Measurements from ENCODE around the gene KCNH4. TPM values are rescaled to one million over a fixed set of nuclear protein-coding genes. Genes with fewer than 3 reads are reported as not detected.

The KCNH4 gene
- total and polyA plus RNA-seq, 9 of the 15 experiments (the other 6 are each of a cell fraction or from before 2014, with no cell fraction given): 0.10 to 1.8 (median 0.50) TPM

- FAIRE-seq (no peak), ATAC-seq (no peak), DNase-seq (ENCODE audit: extremely low read depth in 1 of 4, low spot score in 3 of 4) (no peak)
- Histone ChIP-seq H3K4me3 (no peak overlapping the region), H3K36me3 (ENCODE audit: control insufficient read depth, insufficient read depth, low read length) (peaks cover 91% of the 10 kb centered on the region), H3K4me2 (ENCODE audit: insufficient read depth, low read length) (no peak overlapping the region), H3K9me3 (replicated peaks; ENCODE audit: control insufficient read depth, insufficient read depth, low read depth, low read length) (no peaks in the 10 kb centered on the region), H2AFZ (ENCODE audit: low read depth, low read length) (no peak overlapping the region), H3K79me2 (ENCODE audit: control insufficient read depth, insufficient read depth, low read length) (peaks cover 60% of the 10 kb centered on the region), H4K20me1 (replicated peaks; ENCODE audit: control insufficient read depth, insufficient read depth, low read length) (peaks cover 3% of the 10 kb centered on the region; the same call in 1 of the 2 replicates), H3K4me1 (replicated peaks in 1 of 2; ENCODE audit: control insufficient read depth in 2 of 2, insufficient read depth in 2 of 2, low read length in 2 of 2) (peaks cover 8 to 9% of the 10 kb centered on the region in 2 experiments; a peak in 3 of 5 replicates), H3K9ac (ENCODE audit: insufficient read depth in 1 of 2, low read depth in 2 of 2, low read length in 2 of 2) (no peak overlapping the region), H3K27ac (ENCODE audit: extremely low read depth, low read depth, low read length) (no peak overlapping the region), H3K27me3 (ENCODE audit: control insufficient read depth in 2 of 2, insufficient read depth in 2 of 2, low read length in 2 of 2) (no peaks in the 10 kb centered on the region), H3K9me1 (ENCODE audit: control insufficient read depth, insufficient read depth, low read length) (peaks cover 9% of the 10 kb centered on the region)
- ChIA-PET POLR2A (interaction anchor here (1.7 kb wide), 1 partner anchor 11 kb away, joined by 7 read pairs; the partner anchor contains the start of gene KAT2A), CTCF (ENCODE audit: low intra/inter-chr PET ratio) (no interaction called here)
- WGBS (ENCODE audit: insufficient coverage, low coverage, missing lambda C conversion rate): 72% methylated on average over 4 of the region's 4 CpGs
- intact Hi-C loops (cut with micrococcal nuclease): no loop called here
- in situ Hi-C loops (cut with MboI): no loop called here
- BruUV-seq (replicated peaks): no TSS peak
- TF ChIP-seq SMARCC2 (IDR thresholded peaks at IDR 0.05; ENCODE audit: low read depth): no peak
- no peak for TF ChIP-seq ARNT (IDR thresholded peaks at IDR 0.05)
- TF ChIP-seq FOXJ3 (CRISPR knock-in tag; IDR thresholded peaks at IDR 0.05): no peak
- TF ChIP-seq ZNF280B (CRISPR knock-in tag; IDR thresholded peaks at IDR 0.05): no peak
- no peak for TF ChIP-seq CHD4 (IDR thresholded peaks at IDR 0.05; ENCODE audit: insufficient read depth, insufficient replicate concordance, low read depth, low read length, poor library complexity, severe bottlenecking)
- TF ChIP-seq ZNF124 (CRISPR knock-in tag; IDR thresholded peaks at IDR 0.05): no peak
- TF ChIP-seq ZBED1 (IDR thresholded peaks at IDR 0.05): no peak
- no peak for TF ChIP-seq REST (IDR thresholded peaks at IDR 0.05; ENCODE audit: borderline replicate concordance)
- no peak for TF ChIP-seq REST (CRISPR knock-in tag; IDR thresholded peaks at IDR 0.05; ENCODE audit: low read depth)
- no peak for TF ChIP-seq KLF6 (CRISPR knock-in tag; IDR thresholded peaks at IDR 0.05; ENCODE audit: borderline replicate concordance)
- TF ChIP-seq ZNF830 (CRISPR knock-in tag; IDR thresholded peaks at IDR 0.05): no peak
- TF ChIP-seq SP2 (IDR thresholded peaks at IDR 0.05; ENCODE audit: extremely low read depth, low read depth, low read length, poor library complexity, severe bottlenecking): no peak
- TF ChIP-seq ETS2 (tag; IDR thresholded peaks at IDR 0.05; ENCODE audit: borderline replicate concordance, poor library complexity, severe bottlenecking): no peak
- TF ChIP-seq PHB (CRISPR knock-in tag; IDR thresholded peaks at IDR 0.05): no peak
Measured at GRCh38 chr17:42131981-42132432, 48.9 kb downstream of the KCNH4 start.

All from K562 (cell line).